Measurements from ENCODE around the gene GNAT3.

Gene GNAT3

GRCh38 chr7:80511964-80512363, at the start of gene GNAT3:
TSS of gene GNAT3 (minus strand) at chr7:80512064. CDS start at chr7:80511926, 138 bp downstream.
- H3K4me1 ChIP-seq (ENCODE audit: control insufficient read depth, insufficient read depth, low read length): no peaks in the 10 kb centered on the region
- H3K9ac ChIP-seq (ENCODE audit: low read length): no peak within 1 kb of the TSS
- H3K27me3 ChIP-seq (ENCODE audit: control insufficient read depth, insufficient read depth, low read length): no peaks in the 10 kb centered on the region
- H3K36me3 ChIP-seq (ENCODE audit: control insufficient read depth, insufficient read depth, low read length): no peaks in the 10 kb centered on the region
- no peak within 1 kb of the TSS for H3K27ac ChIP-seq (ENCODE audit: low read depth, low read length)
- no peak within 1 kb of the TSS for H3K4me3 ChIP-seq (ENCODE audit: low read length)

GRCh38 chr7:80558116-80558515, 46.3 kb upstream of the GNAT3 start:
- H3K36me3 ChIP-seq (ENCODE audit: control insufficient read depth, insufficient read depth, low read length): no peaks in the 10 kb centered on the region
- H3K4me1 ChIP-seq (ENCODE audit: control insufficient read depth, insufficient read depth, low read length): no peaks in the 10 kb centered on the region
- no peak overlapping the region for H3K27ac ChIP-seq (ENCODE audit: low read depth, low read length)
- no peak overlapping the region for H3K4me3 ChIP-seq (ENCODE audit: low read length)
- H3K27me3 ChIP-seq (ENCODE audit: control insufficient read depth, insufficient read depth, low read length): no peaks in the 10 kb centered on the region
- H3K9ac ChIP-seq (ENCODE audit: low read length): no peak overlapping the region

- Histone ChIP-seq H3K4me1 (ENCODE audit: control insufficient read depth, insufficient read depth, low read length) (no peaks in the 10 kb centered on the region), H3K36me3 (ENCODE audit: control insufficient read depth, insufficient read depth, low read length) (no peaks in the 10 kb centered on the region), H3K9ac (ENCODE audit: low read length) (no peak overlapping the region), H3K27ac (ENCODE audit: low read depth, low read length) (no peak overlapping the region), H3K4me3 (ENCODE audit: low read length) (no peak overlapping the region), H3K27me3 (ENCODE audit: control insufficient read depth, insufficient read depth, low read length) (no peaks in the 10 kb centered on the region)
These were observed 40.3 kb upstream of the GNAT3 start for GRCh38 chr7:80552031-80552694.

- Histone ChIP-seq H3K4me3 (ENCODE audit: low read length) (no peak overlapping the region), H3K4me1 (ENCODE audit: control insufficient read depth, insufficient read depth, low read length) (no peaks in the 10 kb centered on the region), H3K27ac (ENCODE audit: low read depth, low read length) (no peak overlapping the region), H3K27me3 (ENCODE audit: control insufficient read depth, insufficient read depth, low read length) (no peaks in the 10 kb centered on the region), H3K9ac (ENCODE audit: low read length) (no peak overlapping the region), H3K36me3 (ENCODE audit: control insufficient read depth, insufficient read depth, low read length) (no peaks in the 10 kb centered on the region)
These were observed 38.1 kb upstream of the GNAT3 start for GRCh38 chr7:80550005-80550404.

GRCh38 chr7:80548840-80549530, 37.1 kb upstream of the GNAT3 start:
- H3K27ac ChIP-seq (ENCODE audit: low read depth, low read length): no peak overlapping the region
- no peak overlapping the region for H3K4me3 ChIP-seq (ENCODE audit: low read length)
- H3K4me1 ChIP-seq (ENCODE audit: control insufficient read depth, insufficient read depth, low read length): no peaks in the 10 kb centered on the region

GRCh38 chr7:80542398-80542797, 30.5 kb upstream of the GNAT3 start:
- H3K27me3 ChIP-seq (ENCODE audit: control insufficient read depth, insufficient read depth, low read length): no peaks in the 10 kb centered on the region
- no peak overlapping the region for H3K4me3 ChIP-seq (ENCODE audit: low read length)
- no peak overlapping the region for H3K27ac ChIP-seq (ENCODE audit: low read depth, low read length)
- H3K4me1 ChIP-seq (ENCODE audit: control insufficient read depth, insufficient read depth, low read length): no peaks in the 10 kb centered on the region
- no peaks in the 10 kb centered on the region for H3K36me3 ChIP-seq (ENCODE audit: control insufficient read depth, insufficient read depth, low read length)
- no peak overlapping the region for H3K9ac ChIP-seq (ENCODE audit: low read length)

More at GRCh38 chr7:80548840-80549530, 37.1 kb upstream of the GNAT3 start:
- Histone ChIP-seq H3K36me3 (ENCODE audit: control insufficient read depth, insufficient read depth, low read length) (no peaks in the 10 kb centered on the region), H3K27me3 (ENCODE audit: control insufficient read depth, insufficient read depth, low read length) (no peaks in the 10 kb centered on the region), H3K9ac (ENCODE audit: low read length) (no peak overlapping the region)

GRCh38 chr7:80540836-80541235, 29.0 kb upstream of the GNAT3 start:
- H3K27me3 ChIP-seq (ENCODE audit: control insufficient read depth, insufficient read depth, low read length): no peaks in the 10 kb centered on the region
- H3K9ac ChIP-seq (ENCODE audit: low read length): no peak overlapping the region
- H3K27ac ChIP-seq (ENCODE audit: low read depth, low read length): no peak overlapping the region
- no peak overlapping the region for H3K4me3 ChIP-seq (ENCODE audit: low read length)
- no peaks in the 10 kb centered on the region for H3K36me3 ChIP-seq (ENCODE audit: control insufficient read depth, insufficient read depth, low read length)
- H3K4me1 ChIP-seq (ENCODE audit: control insufficient read depth, insufficient read depth, low read length): no peaks in the 10 kb centered on the region

- Histone ChIP-seq H3K27me3 (ENCODE audit: control insufficient read depth, insufficient read depth, low read length) (no peaks in the 10 kb centered on the region), H3K4me1 (ENCODE audit: control insufficient read depth, insufficient read depth, low read length) (no peaks in the 10 kb centered on the region)
These were observed 25.2 kb upstream of the GNAT3 start for GRCh38 chr7:80537091-80537490.

GRCh38 chr7:80536426-80536825, 24.6 kb upstream of the GNAT3 start:
- Histone ChIP-seq H3K27ac (ENCODE audit: low read depth, low read length) (no peak overlapping the region), H3K4me1 (ENCODE audit: control insufficient read depth, insufficient read depth, low read length) (no peaks in the 10 kb centered on the region), H3K4me3 (ENCODE audit: low read length) (no peak overlapping the region), H3K27me3 (ENCODE audit: control insufficient read depth, insufficient read depth, low read length) (no peaks in the 10 kb centered on the region), H3K36me3 (ENCODE audit: control insufficient read depth, insufficient read depth, low read length) (no peaks in the 10 kb centered on the region), H3K9ac (ENCODE audit: low read length) (no peak overlapping the region)

More at GRCh38 chr7:80537091-80537490, 25.2 kb upstream of the GNAT3 start:
- Histone ChIP-seq H3K36me3 (ENCODE audit: control insufficient read depth, insufficient read depth, low read length) (no peaks in the 10 kb centered on the region), H3K9ac (ENCODE audit: low read length) (no peak overlapping the region), H3K4me3 (ENCODE audit: low read length) (no peak overlapping the region), H3K27ac (ENCODE audit: low read depth, low read length) (no peak overlapping the region)

GRCh38 chr7:80533287-80533686, 21.4 kb upstream of the GNAT3 start:
- no peak overlapping the region for H3K27ac ChIP-seq (ENCODE audit: low read depth, low read length)
- no peak overlapping the region for H3K4me3 ChIP-seq (ENCODE audit: low read length)
- no peak overlapping the region for H3K9ac ChIP-seq (ENCODE audit: low read length)
- H3K27me3 ChIP-seq (ENCODE audit: control insufficient read depth, insufficient read depth, low read length): no peaks in the 10 kb centered on the region
- no peaks in the 10 kb centered on the region for H3K36me3 ChIP-seq (ENCODE audit: control insufficient read depth, insufficient read depth, low read length)
- H3K4me1 ChIP-seq (ENCODE audit: control insufficient read depth, insufficient read depth, low read length): no peaks in the 10 kb centered on the region

- H3K36me3 ChIP-seq (ENCODE audit: control insufficient read depth, insufficient read depth, low read length): no peaks in the 10 kb centered on the region
- no peaks in the 10 kb centered on the region for H3K27me3 ChIP-seq (ENCODE audit: control insufficient read depth, insufficient read depth, low read length)
- no peak overlapping the region for H3K27ac ChIP-seq (ENCODE audit: low read depth, low read length)
- H3K4me1 ChIP-seq (ENCODE audit: control insufficient read depth, insufficient read depth, low read length): no peaks in the 10 kb centered on the region
- H3K9ac ChIP-seq (ENCODE audit: low read length): no peak overlapping the region
- no peak overlapping the region for H3K4me3 ChIP-seq (ENCODE audit: low read length)
These were observed 20.3 kb upstream of the GNAT3 start for GRCh38 chr7:80532153-80532552.

- H3K9ac ChIP-seq (ENCODE audit: low read length): no peak overlapping the region
- no peak overlapping the region for H3K4me3 ChIP-seq (ENCODE audit: low read length)
- no peak overlapping the region for H3K27ac ChIP-seq (ENCODE audit: low read depth, low read length)
- no peaks in the 10 kb centered on the region for H3K36me3 ChIP-seq (ENCODE audit: control insufficient read depth, insufficient read depth, low read length)
- H3K4me1 ChIP-seq (ENCODE audit: control insufficient read depth, insufficient read depth, low read length): no peaks in the 10 kb centered on the region
- no peaks in the 10 kb centered on the region for H3K27me3 ChIP-seq (ENCODE audit: control insufficient read depth, insufficient read depth, low read length)
These were observed 18.3 kb upstream of the GNAT3 start for GRCh38 chr7:80530136-80530535.

- Histone ChIP-seq H3K4me3 (ENCODE audit: low read length) (no peak overlapping the region), H3K27ac (ENCODE audit: low read depth, low read length) (no peak overlapping the region), H3K27me3 (ENCODE audit: control insufficient read depth, insufficient read depth, low read length) (no peaks in the 10 kb centered on the region), H3K9ac (ENCODE audit: low read length) (no peak overlapping the region), H3K36me3 (ENCODE audit: control insufficient read depth, insufficient read depth, low read length) (no peaks in the 10 kb centered on the region), H3K4me1 (ENCODE audit: control insufficient read depth, insufficient read depth, low read length) (no peaks in the 10 kb centered on the region)
These were observed 17.5 kb upstream of the GNAT3 start for GRCh38 chr7:80529362-80529761.

All from rectal smooth muscle tissue (tissue), 1 donor.